Tibial artery (tissue), 4 donors: ENCODE results near the gene HACE1.

Experiments used
- DNase-seq, 2 donors: peaks; one replicate each; pipeline ENCODE4 v3.0.0-alpha.2; 2019
- H3K27ac ChIP-seq, 2 donors: fragments of 200-600 bp; sonication (generic) in 1 of 2; 1 replicate in 1 of 2; 2 replicates in 1 of 2; pipeline ENCODE4 v1.5.1; 2018 to 2019; ENCODE audit warnings: mild to moderate bottlenecking in 1 of 2
- H3K27me3 ChIP-seq, 2 donors: fragments of 200-600 bp; sonication (generic) in 1 of 2; one replicate each; pipeline versions ENCODE4 v1.5.1 to v1.6.0; 2016 to 2019
- H3K36me3 ChIP-seq, 3 donors: fragments of 200-600 bp; sonication (generic) in 2 of 3; one replicate each; pipeline ENCODE4 v1.5.1; 2016 to 2019; ENCODE audit warnings: mild to moderate bottlenecking in 2 of 3
- H3K4me1 ChIP-seq, 4 donors: fragments of 200-600 bp; sonication (generic) in 2 of 4; 1 replicate in 3 of 4; 2 replicates in 1 of 4; pipeline ENCODE4 v1.5.1; 2016 to 2019
- H3K4me3 ChIP-seq, 2 donors: fragments of 200-600 bp; sonication (generic) in 1 of 2; 1 replicate in 1 of 2; 2 replicates in 1 of 2; pipeline ENCODE4 v1.5.1; 2018 to 2019; ENCODE audit warnings: mild to moderate bottlenecking in 2 of 2
- H3K9me3 ChIP-seq, 3 donors: fragments of 200-600 bp; sonication (generic) in 1 of 3; one replicate each; pipeline ENCODE4 v1.5.1; 2016 to 2019
- intact Hi-C: fragments of 100-400 bp; cut with DNase I; formaldehyde crosslinking; loops from one replicate; pipeline ENCODE4 v1.15.0; 2023; ENCODE audit warnings: low total_unique reads
- TF ChIP-seq, protein P1 (sequence below), 2 experiments: fragments of 200-600 bp in 1 of 2; fragments of 450-650 bp in 1 of 2; IDR thresholded peaks; one replicate each; pipeline ENCODE4 v1.5.1; 2017 to 2019; ENCODE audit warnings: antibody characterized with exemption in 2 of 2, mild to moderate bottlenecking in 1 of 2, moderate library complexity in 1 of 2

Gene HACE1

DNA sequence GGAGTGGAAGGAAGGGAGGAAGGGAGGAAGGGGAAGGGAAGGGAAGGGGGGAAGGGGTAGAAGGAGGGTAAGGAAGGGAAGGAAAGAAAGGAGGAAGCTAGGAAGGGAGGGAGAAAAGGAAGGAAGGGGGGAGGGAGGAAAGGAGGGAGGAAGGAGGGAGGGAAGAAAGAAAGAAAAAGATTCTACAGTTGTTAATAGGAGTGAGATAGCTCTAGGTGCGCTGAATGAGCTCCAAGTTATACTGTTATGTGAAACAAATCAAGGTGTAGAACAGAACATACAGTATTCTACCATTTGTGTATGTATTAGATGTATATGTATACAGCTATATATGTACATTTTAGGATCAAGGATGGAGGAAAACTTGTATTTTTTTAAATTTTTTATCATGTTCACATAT lies 167.7 kb downstream of the HACE1 start:
- Histone ChIP-seq H3K4me3 (no peak overlapping the region), H3K9me3 (no peaks in the 10 kb centered on the region), H3K4me1 (no peaks in the 10 kb centered on the region), H3K36me3 (no peaks in the 10 kb centered on the region), H3K27ac (no peak overlapping the region), H3K27me3 (no peaks in the 10 kb centered on the region)
- intact Hi-C loops = no loop called here
- no peak for DNase-seq
- TF ChIP-seq, protein P1, sequence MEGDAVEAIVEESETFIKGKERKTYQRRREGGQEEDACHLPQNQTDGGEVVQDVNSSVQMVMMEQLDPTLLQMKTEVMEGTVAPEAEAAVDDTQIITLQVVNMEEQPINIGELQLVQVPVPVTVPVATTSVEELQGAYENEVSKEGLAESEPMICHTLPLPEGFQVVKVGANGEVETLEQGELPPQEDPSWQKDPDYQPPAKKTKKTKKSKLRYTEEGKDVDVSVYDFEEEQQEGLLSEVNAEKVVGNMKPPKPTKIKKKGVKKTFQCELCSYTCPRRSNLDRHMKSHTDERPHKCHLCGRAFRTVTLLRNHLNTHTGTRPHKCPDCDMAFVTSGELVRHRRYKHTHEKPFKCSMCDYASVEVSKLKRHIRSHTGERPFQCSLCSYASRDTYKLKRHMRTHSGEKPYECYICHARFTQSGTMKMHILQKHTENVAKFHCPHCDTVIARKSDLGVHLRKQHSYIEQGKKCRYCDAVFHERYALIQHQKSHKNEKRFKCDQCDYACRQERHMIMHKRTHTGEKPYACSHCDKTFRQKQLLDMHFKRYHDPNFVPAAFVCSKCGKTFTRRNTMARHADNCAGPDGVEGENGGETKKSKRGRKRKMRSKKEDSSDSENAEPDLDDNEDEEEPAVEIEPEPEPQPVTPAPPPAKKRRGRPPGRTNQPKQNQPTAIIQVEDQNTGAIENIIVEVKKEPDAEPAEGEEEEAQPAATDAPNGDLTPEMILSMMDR (IDR thresholded peaks at IDR 0.05) = no peak

GRCh38 chr6:104689551-104690205 lies 170.0 kb downstream of the HACE1 start:
- no peak overlapping the region for H3K27ac ChIP-seq
- H3K4me3 ChIP-seq = no peak overlapping the region
- H3K27me3 ChIP-seq = no peaks in the 10 kb centered on the region
- TF ChIP-seq, protein P1 (IDR thresholded peaks at IDR 0.05) = no peak
- H3K9me3 ChIP-seq = no peaks in the 10 kb centered on the region
- H3K36me3 ChIP-seq = no peaks in the 10 kb centered on the region
- H3K4me1 ChIP-seq = no peaks in the 10 kb centered on the region
- intact Hi-C loops = no loop called here
- DNase-seq = no peak

DNA sequence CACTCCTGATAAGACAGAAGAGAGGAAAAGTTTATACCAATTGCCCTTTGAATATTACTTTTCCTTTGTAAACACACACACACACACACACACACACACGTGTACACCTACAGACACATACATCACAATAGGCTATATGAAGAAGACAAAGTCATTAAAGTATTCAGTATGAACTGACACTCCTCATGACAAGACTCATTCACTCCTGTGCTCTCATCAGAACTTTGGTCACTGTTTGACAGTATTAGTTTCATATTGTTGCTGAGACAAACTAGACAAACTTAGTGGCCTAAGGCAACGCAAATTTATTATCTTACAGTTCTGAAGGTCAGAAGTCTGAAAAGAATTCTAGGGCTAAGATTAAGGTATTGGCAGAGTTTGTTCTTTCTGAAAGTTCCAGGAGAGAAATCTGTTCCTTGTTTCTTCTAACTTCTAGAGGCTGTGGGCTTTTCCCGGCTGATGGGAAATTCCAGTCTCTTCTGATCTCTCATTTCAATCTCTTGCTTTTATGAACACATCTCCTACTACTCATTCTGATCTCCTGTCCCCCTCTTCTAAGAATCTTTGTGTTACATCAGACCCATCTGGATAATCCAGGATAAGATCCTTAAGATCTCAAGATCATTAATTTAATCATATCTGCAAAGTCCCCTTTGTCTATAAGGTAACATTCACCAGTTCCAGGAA lies 171.3 kb downstream of the HACE1 start:
- H3K27me3 ChIP-seq = no peaks in the 10 kb centered on the region
- H3K4me3 ChIP-seq = no peak overlapping the region
- H3K4me1 ChIP-seq = no peaks in the 10 kb centered on the region
- H3K9me3 ChIP-seq = no peaks in the 10 kb centered on the region
- no peak for DNase-seq
- TF ChIP-seq, protein P1 (IDR thresholded peaks at IDR 0.05) = no peak
- no peak overlapping the region for H3K27ac ChIP-seq
- intact Hi-C loops = no loop called here
- H3K36me3 ChIP-seq = no peaks in the 10 kb centered on the region

- Histone ChIP-seq H3K27ac (no peak overlapping the region), H3K4me1 (no peaks in the 10 kb centered on the region), H3K36me3 (no peaks in the 10 kb centered on the region), H3K9me3 (no peaks in the 10 kb centered on the region), H3K27me3 (no peaks in the 10 kb centered on the region), H3K4me3 (no peak overlapping the region)
- no peak for DNase-seq
- TF ChIP-seq, protein P1 (IDR thresholded peaks at IDR 0.05) = no peak
- intact Hi-C loops = no loop called here
Measured at GRCh38 chr6:104686550-104687175, 173.1 kb downstream of the HACE1 start.

DNA sequence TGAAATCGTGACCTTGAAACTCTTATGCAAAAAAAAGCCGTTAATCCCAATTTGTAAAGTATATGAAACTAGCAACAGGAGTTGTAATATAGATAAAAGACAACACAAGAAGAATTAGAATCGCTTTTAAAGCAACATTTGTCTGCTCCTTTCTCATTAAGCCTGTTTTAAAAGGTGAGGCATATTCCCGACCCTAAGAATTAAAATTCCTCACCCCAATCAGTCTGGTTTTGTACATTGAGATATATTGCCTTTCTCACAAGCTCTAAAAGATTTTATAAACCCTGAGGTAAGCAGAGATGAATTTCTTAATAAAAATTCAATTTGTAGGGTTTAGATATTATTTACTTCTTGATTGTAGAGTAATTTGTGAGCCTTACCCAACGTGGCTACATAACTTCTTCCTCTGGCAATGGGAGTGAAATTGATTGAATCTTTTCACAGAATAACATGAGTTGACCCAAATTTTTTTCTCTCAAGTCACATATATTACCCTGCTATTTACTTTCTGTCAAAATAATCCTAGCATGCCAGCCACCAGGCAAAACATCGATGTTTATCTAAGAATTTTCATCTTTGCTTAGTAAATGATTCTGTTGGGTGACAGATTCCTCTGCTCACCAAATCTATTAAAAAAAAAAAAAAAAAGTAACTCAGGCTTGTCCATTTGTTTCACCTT lies 173.7 kb downstream of the HACE1 start:
- no peak for DNase-seq
- Histone ChIP-seq H3K4me3 (no peak overlapping the region), H3K27ac (no peak overlapping the region), H3K36me3 (no peaks in the 10 kb centered on the region), H3K4me1 (no peaks in the 10 kb centered on the region), H3K9me3 (no peaks in the 10 kb centered on the region), H3K27me3 (no peaks in the 10 kb centered on the region)
- intact Hi-C loops = no loop called here
- TF ChIP-seq, protein P1 (IDR thresholded peaks at IDR 0.05) = no peak
